ENCODE data around the gene MICAL2. TPM values are rescaled to one million over a fixed set of nuclear protein-coding genes. Genes with fewer than 3 reads are reported as not detected.

Gene MICAL2
- total RNA-seq, 1 donor from 2014 or later: 237 TPM

DNA sequence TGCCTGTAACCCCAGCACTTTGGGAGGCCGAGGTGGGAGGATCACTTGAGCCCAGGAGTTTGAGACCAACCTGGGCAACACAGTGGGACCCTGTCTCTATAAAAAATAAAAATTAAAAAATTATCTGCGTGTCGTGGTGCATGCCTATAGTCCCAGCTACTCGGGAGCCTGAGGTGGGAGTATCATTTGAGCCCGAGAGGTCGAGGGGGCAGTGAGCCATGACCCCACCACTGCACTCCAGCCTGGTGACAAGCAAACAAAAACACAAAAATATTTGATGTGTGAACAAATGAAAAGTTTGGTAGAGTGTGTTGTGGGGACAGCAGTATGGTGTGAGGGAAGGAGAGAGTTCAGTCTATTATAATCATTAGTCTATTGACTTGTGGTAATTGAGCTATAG lies 176.2 kb downstream of the MICAL2 start:
- H3K27ac ChIP-seq: peak overlapping the region; percentile 92 to 93
- H3K4me3 ChIP-seq: no peak overlapping the region
- H3K9me3 ChIP-seq: no peaks in the 10 kb centered on the region
- no peaks in the 10 kb centered on the region for H3K36me3 ChIP-seq
- H3K27me3 ChIP-seq: no peaks in the 10 kb centered on the region
- TF ChIP-seq, protein P1, sequence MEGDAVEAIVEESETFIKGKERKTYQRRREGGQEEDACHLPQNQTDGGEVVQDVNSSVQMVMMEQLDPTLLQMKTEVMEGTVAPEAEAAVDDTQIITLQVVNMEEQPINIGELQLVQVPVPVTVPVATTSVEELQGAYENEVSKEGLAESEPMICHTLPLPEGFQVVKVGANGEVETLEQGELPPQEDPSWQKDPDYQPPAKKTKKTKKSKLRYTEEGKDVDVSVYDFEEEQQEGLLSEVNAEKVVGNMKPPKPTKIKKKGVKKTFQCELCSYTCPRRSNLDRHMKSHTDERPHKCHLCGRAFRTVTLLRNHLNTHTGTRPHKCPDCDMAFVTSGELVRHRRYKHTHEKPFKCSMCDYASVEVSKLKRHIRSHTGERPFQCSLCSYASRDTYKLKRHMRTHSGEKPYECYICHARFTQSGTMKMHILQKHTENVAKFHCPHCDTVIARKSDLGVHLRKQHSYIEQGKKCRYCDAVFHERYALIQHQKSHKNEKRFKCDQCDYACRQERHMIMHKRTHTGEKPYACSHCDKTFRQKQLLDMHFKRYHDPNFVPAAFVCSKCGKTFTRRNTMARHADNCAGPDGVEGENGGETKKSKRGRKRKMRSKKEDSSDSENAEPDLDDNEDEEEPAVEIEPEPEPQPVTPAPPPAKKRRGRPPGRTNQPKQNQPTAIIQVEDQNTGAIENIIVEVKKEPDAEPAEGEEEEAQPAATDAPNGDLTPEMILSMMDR (IDR thresholded peaks at IDR 0.05): no peak
- intact Hi-C loops (cut with DNase I): loop anchor here (5.0 to 10.0 kb wide), 3 partner anchors 312 to 1354 kb away; no protein-coding TSS in a partner anchor
- H3K4me1 ChIP-seq: peaks cover 11 to 42% of the 10 kb centered on the region in 2 donors
- DNase-seq (ENCODE audit: low spot score in 2 of 2): peak in 1 of 2 donors; percentile 60

DNA sequence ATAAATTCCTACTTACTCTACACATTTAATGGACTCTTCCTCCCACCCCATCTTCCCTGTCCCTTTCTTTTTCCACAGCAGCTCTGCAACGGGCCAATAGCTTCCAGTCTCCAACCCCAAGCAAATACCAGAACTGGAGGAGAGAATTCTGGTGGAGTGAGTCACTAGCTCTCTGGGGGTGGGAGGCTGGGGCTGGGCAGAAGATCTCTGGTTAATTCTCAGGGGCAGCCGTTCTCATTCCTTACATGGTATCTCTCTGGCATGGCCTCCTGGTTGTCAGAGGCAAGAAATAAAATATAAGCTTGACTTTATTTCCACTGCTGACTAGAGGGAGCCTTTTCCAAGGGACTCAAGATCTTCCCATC lies 176.6 kb downstream of the MICAL2 start:
- intact Hi-C loops (cut with DNase I): loop anchor here (5.0 to 10.0 kb wide), 3 partner anchors 312 to 1355 kb away; no protein-coding TSS in a partner anchor
- H3K27me3 ChIP-seq: no peaks in the 10 kb centered on the region
- H3K4me3 ChIP-seq: no peak overlapping the region
- DNase-seq (ENCODE audit: low spot score in 2 of 2): peak in 1 of 2 donors; percentile 87
- H3K9me3 ChIP-seq: no peaks in the 10 kb centered on the region
- peak overlapping the region; percentile 92 to 93 for H3K27ac ChIP-seq
- TF ChIP-seq, protein P1 (IDR thresholded peaks at IDR 0.05): no peak
- H3K36me3 ChIP-seq: no peaks in the 10 kb centered on the region
- peaks cover 11 to 40% of the 10 kb centered on the region in 2 donors for H3K4me1 ChIP-seq

DNA sequence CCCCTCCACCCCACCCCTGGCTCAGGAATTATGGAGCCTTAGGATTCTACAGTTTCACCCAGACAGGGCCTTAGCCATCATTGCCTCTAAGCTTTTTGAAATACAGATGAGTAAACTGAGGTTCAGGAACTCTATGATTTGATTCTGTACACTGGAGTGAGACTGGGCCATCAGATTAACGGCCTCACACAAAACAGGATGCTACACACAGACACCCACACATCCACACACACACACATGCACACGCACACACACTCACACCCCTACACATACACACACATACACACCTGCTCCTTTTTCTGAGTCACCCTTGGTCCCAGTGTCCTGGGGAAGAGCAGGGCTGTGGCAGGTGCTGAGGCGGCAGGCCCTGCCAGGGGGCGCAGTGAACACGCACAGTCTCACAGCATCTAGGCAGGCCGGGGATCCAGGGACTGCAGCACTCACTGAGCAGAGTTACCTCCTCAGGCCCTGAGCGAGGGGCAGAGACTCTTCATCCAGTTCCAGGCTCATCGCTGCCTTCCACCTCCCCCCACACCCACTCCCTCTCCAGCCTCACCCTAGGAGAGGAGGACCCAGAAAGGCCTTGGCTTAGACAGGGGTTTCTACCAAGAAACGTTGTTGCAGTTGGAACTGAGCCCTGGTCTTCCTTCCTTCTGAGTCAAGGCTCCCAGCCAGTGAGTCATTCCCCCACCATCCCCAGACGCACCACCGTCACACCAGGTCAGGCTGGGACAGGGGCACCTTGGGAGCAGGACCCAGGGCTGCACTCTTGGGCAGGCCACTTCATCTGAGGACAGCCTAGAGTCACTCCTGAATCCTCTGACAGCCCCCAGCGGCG lies 177.2 kb downstream of the MICAL2 start:
- H3K4me1 ChIP-seq: peaks cover 11 to 38% of the 10 kb centered on the region in 2 donors
- no peaks in the 10 kb centered on the region for H3K27me3 ChIP-seq
- H3K9me3 ChIP-seq: no peaks in the 10 kb centered on the region
- no peaks in the 10 kb centered on the region for H3K36me3 ChIP-seq
- TF ChIP-seq, protein P1 (IDR thresholded peaks at IDR 0.05): peak; percentile 19 to 59 (median 33)
- H3K4me3 ChIP-seq: no peak overlapping the region
- peak overlapping the region; percentile 92 to 93 for H3K27ac ChIP-seq
- intact Hi-C loops (cut with DNase I): loop anchor here (2.0 to 10.0 kb wide), 4 partner anchors 313 to 1355 kb away; no protein-coding TSS in a partner anchor
- peak; percentile 78 to 98 for DNase-seq (ENCODE audit: low spot score in 2 of 2)

DNA sequence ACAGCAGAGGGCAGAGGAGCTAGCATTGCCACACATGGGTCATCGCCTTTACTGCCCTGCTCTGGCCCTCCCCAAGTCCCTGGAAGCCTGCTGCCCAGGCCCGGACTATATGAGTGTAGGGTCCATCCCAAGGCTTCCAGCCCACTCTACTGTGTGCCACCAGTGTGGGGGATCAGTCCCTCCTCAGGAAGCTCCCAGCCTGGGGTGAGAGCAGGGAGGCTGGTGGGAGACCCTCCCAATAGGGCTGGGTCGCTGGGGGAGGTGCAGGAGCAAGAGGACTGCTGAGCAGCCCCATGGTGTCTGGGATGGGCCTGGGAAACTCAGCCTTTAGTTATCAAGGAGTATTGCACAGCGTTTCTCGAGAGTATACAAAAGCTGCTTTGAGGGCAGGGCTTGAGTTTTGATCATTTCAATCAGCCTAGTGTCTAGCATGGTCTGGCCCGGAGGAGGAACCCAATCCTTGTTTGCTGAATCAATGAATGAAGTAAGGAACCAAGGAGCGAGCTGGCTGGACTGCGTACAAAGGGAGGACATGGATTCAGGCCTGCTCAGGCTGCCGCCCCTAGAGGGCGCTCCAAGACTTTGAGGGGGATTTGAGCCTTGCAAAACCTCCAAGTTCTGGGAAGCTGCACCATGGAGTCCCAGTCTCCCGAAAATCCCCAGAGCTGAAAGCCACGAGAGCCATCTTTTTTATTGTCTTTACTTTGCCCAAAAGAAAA lies 178.0 kb downstream of the MICAL2 start:
- H3K4me3 ChIP-seq: no peak overlapping the region
- H3K27me3 ChIP-seq: no peaks in the 10 kb centered on the region
- TF ChIP-seq, protein P1 (IDR thresholded peaks at IDR 0.05): peak; percentile 68 to 79 (median 75)
- H3K9me3 ChIP-seq: no peaks in the 10 kb centered on the region
- intact Hi-C loops (cut with DNase I): loop anchor here (2.0 to 10.0 kb wide), 4 partner anchors 314 to 1356 kb away; no protein-coding TSS in a partner anchor
- peak overlapping the region; percentile 92 to 93 for H3K27ac ChIP-seq
- peak in 1 of 2 donors; percentile 90 for DNase-seq (ENCODE audit: low spot score in 2 of 2)
- peaks cover 0 to under 1% of the 10 kb centered on the region in 2 donors for H3K36me3 ChIP-seq
- peaks cover 11 to 38% of the 10 kb centered on the region in 2 donors for H3K4me1 ChIP-seq

DNA sequence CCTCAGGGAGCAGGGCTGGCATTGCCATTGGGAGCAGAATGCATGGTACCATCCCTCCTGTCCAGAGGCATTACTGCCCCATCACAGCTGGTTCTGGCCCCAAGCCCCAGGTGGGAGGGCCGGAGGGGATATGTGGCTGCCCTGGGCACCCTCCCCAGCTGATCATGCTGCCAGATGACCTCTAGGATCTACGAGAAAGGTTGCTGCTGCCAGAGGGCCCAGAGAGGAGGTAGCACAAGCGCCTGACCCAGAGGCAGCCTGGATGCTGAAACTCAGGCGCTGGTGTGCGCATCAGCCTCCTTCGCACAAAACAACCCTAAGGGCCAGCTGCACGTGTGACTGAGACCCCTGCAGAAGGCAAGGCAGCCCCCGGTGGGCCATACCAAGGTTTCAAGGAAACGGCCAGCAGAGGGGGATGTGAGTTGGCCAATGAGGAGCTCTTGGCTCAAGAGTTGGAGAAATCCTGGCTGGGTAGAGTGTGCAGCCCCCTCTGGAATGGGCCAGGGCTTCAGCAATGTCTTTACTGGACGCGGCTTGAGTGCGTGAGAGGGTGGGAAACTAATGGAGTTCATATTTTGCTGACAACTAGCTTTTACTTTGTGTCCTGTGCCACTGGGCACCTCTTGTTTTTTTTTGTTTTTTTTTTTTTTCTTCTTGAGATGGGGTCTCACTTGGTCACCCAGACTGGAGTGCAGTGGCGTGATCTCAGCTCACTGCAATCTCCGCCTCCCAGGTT lies 178.7 kb downstream of the MICAL2 start:
- H3K9me3 ChIP-seq: no peaks in the 10 kb centered on the region
- intact Hi-C loops (cut with DNase I): loop anchor here (2.0 to 10.0 kb wide), 4 partner anchors 314 to 1357 kb away; no protein-coding TSS in a partner anchor
- H3K27me3 ChIP-seq: no peaks in the 10 kb centered on the region
- TF ChIP-seq, protein P1 (IDR thresholded peaks at IDR 0.05): peak in 1 of 3 experiments; percentile 2
- H3K27ac ChIP-seq: peak overlapping the region; percentile 92 to 93
- no peak overlapping the region for H3K4me3 ChIP-seq
- peaks cover 6 to 8% of the 10 kb centered on the region in 2 donors for H3K36me3 ChIP-seq
- peaks cover 11 to 38% of the 10 kb centered on the region in 2 donors for H3K4me1 ChIP-seq
- peak in 1 of 2 donors; percentile 73 for DNase-seq (ENCODE audit: low spot score in 2 of 2)

Measured in ascending aorta (tissue), 2 donors.